Measurements from ENCODE around the gene MFSD12.
A peak's percentile ranks its signal among the peaks of the same experiment; 100 is the strongest.

MFSD12 gene

DNA sequence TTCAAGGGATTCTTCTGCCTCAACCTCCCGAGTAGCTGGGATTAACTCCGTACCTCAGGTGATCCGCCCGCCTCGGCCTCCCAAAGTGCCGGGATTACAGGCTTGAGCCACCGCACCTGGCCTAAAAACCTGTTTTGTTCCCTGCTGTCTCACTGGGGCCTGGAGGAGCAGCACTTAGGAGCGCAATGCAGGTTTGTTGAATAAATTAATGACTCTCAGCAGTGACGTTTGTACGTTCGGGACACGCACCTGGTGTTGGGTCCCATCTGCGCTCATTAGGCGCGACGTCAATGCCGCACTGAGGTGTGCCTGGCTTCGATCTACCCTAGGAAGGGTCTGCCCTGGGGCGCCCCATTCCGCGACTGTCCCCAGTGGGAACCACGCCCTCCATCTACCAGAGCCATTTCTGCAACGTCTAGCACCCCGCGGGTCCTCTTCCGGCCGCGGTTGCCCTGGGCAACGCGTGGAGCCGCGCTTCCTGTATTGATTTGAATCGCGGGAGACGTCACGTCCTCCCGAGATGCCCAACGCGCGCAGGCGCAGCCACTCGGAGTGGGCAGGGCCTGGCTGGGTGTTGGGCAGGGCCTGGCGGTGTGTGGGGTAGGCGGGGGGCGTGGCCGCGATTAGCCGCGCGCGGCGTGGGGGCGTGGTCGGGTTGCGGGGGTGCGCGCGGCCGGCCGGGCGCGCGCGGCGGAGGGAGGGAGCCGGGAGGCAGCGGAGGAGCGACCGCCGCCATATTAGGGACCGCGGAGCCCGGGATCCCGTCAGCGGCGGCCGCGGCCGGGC is 51.6 kb downstream of the MFSD12 start, which contains the start of gene FZR1:
FZR1 (plus strand) TSS at position 714 of the 786 bp plus-strand sequence. CDS start 16,679 bp downstream, outside the sequence.
- FAIRE-seq: peak; percentile 63

DNA sequence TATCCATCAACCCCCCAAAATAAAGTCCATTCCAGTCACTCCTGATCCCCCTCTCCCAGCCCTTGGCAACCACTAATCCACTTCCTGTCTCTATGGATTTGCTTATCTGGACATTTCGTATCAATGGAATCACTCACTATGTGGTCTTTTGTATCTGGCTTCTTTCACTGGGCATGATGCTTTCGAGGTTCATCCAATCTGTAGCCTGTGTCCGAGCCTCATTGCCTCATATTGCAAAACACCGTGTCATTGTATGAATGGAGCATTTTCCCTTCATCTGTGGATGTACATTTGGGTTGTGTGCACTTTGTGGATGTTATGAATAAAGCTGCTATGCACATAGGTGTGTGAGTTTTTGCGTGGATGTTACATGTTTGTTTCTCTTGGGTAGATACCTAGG is 52.7 kb downstream of the MFSD12 start:
- FAIRE-seq: no peak

DNA sequence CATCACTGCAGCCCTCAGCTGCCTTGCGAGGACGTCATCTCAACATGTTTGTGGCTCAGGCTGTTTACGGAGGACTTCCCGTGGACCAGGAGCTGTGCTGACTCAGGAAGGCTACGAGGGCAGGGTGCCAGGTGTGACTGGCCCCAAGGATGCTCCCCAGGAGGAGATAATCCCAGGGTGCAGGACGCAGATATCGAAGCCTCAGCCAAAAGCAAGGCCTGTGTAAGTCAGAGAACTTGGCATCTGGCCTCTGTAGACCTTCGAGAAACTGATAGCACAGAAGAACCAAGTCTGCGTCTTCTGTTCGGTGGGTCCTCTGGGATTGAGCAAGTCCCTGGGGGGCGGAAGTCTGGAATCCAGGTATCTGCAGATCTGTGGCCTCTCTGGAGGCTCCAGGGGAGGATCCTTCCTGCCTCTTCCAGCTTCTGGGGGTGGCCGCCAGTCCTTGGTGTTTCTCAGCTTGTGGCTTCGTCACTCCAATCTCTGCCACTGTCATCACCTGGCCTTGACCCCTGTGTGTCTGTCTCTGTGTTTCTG is 54.3 kb downstream of the MFSD12 start:
- no peak for FAIRE-seq

DNA sequence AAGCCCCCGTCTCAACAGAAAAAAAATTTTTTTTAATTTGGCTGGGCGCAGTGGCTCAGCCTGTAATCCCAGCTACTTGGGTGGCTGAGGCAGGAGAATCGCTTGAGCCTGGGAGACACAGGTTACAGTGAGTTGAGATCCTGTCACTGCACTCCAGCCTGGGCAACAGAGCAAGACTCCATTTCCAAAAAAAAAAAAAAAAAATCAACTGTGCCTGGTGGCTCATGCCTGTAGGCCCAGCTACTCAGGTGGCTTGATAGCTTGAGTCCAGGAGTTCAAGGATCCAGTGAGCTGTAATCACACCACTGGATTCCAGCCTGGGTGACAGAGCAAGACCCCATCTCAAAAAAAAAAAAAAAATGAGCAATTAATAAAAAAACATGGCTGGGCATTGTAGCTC is 55.6 kb downstream of the MFSD12 start:
- no peak for FAIRE-seq

DNA sequence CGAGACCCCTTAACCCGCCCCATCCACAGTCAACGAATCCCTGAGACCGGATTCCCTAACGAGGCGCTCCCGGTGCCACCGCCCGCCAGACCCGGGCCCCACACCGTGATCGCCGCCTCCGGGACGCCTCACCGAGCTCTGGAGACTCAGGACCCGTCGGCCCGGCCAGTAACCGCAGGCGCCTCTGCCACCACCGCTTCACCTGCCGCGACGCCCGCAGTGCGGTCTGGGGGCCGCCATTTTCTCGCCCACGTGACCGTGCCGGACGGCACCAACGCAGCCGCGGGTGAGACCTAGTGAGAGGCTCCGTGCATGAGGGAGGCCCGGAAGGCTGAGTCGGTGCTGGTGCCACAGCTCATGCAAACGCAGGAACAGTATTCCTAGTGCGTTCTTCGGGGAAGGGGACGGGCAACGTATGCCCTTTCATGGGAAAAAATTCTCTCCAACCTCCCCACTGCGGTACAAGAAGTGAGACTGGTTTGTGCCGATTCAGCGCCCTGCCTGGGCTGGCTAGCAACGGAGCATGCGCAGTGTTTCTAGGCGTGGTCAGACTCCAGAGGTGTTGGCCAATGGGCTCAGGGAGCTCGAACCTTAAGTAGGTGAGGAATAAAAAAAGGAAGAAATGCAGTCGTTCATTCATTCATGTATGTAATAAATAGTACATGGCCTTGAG is 56.8 kb downstream of the MFSD12 start, which contains the start of gene DOHH:
DOHH (minus strand) TSS at position 246 of the 673 bp plus-strand sequence. CDS start 3,860 bp downstream, outside the sequence.
- FAIRE-seq: peak; percentile 93

DNA sequence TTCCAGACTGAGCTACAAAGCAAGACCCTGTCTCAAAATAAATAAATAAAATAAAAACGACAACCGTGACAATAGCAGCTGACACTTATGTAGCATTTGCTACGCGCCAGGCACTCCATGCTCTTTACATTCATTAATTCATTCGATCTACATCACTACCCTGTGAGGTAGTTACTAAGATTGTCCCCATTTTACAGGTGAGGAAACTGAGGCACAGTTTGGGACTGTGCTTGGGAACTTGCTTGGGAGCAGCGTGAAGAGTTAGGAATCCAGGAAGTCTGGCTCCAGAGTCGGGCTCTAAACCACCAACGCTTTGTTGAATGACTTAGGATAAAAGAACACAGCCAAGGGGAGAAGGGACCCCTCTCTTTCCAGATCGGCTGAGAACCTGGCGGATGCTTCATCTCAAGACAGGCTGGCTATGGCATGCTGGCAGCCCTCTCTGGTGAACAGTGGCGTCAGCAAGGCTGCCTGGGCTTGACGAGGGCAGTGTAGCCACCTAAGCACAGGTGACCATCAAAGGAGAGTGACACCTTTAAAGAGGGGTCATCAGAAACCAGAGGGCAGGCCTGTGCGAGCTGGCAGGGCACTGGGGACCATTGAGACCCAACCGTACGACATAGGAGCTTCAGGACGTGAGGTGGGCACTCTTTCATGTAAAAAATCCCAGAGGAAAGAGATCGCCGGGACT is 57.5 kb downstream of the MFSD12 start:
- no peak for FAIRE-seq

DNA sequence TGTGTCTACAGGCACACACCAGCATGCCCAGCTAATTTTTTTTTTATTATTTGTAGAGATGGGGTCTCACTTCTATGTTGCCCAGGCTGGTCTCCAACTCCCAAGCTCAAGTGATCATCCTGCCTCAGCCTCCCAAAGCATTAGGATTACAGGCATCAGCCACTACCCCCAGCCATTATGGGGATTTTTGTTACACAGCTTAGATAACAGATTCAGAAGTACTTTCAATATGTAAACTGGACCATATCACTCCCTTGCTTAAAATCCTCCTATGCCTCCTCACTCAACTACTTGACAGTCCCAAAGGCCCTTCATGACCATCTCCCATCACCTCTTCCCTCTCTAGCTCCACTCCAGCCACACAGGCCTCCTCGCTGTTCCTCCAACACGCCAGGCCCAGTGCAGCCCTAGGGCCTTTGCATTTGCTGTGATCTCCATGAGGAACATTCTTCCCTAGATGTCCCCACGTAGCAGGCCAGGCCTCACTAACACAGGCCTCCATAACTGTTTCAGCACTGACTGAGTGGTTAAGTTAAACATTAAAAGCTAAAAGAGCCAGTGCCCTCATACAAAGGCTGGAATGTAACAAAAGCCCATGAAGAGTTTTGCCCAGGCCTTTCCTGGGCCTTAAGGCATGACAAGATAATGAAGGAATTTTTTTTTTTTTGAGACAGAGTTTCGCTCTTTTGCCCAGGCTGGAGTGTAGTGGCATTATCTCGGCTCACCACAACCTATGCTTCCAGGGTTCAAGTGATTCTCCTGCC is 59.4 kb downstream of the MFSD12 start:
- FAIRE-seq: no peak

DNA sequence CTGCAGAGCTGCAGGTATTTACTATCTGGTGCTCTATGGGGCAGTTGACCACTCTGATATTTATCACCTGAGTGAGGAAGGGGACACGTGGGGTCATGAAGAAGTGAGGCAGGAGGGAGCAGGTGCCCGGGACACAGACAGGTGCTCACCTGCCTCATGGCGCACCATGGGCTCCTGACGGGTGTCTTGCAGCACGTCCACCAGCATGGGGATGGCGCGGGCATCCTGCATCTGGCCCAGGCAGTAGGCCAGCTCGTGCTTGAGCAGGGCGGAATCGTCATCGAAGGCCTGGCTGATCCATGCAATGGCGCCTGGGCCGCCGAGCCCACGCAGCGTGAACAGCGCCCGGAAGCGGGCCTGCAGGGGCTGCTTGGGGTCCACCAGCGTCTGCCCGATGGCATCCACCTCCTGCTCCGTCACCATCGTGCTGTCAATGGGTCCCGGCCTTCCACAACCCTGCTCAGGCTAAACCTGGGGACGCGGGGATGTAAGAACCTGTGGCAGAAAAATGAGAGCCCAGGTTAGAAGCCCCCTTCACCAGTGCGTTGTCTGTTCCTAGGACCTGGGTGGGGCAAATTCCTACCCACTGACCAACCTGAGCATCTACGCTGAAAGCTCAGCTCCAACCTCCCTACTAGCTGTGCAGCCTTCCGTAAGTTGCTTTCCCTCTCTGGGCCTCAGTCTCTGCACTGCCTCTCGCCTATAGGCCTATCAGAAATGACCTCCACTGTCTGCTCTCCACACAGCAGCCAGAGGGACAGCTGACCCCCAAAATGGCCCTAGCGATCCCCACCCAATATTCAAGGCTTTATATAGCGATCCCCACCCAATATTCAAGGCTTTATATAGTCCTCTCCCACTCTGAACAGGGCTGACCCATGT is 60.8 kb downstream of the MFSD12 start:
- FAIRE-seq: no peak

DNA sequence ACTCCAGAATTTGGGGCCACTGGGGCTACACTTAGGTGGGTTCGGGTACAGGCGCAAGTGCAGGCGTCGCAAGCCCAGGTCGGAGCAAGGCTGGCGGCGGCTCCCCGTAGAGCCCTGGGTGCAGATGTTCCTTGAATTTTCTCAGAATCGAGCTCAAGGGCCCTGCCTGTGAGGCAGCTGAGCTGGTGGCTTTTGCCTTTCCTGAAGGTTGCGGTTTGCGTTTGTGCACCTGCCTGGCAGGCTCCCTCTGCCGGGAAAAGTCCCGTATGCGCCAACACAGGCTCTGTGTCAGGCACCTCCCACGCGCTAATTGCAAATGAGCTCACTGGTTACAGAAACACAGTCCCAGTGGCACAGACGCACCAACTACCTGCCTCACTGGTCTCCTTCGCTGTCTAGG is 62.8 kb downstream of the MFSD12 start:
- FAIRE-seq: no peak

All from A204.1 (cell line).